ENCODE data around the gene SPRED3.

DNA sequence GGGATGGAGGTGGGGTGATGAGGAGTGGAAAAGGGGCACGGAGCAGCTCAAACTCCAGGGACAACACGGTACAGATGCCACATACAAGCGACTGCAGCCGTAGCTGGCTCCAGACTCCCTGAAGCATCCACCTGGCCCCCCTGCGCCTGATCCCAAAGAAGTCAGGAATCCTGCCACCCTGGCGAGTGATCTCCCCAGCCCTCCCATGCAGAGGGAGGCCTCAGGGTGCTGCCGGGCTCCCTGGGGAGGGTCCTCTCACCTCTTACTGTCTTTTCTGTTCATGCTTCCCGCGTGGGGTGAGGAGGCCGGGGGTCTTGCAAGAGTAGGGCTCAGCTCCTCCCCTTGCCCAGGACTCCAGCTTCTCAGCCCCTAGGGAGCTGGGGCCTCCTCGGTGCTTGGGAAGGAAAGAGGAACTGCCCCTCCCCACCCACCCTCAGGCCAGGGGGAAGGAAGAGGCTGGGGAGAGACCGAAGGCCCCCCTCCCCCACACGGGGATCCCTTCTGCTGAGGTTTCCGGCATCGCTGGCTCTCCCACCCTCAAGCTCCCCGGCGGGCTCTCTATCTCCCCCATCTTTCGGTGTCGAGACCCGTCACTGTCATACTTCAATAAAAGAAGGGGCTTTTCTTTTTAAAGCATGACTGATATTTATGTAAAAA, 37.4 kb downstream of the SPRED3 start, which contains the start of gene RASGRP4:
- TF ChIP-seq CTCF (IDR thresholded peaks at IDR 0.05) (no peak), POLR2A (IDR thresholded peaks at IDR 0.05) (no peak)
